Measurements from ENCODE around the gene CCDC88A.
"Not testable (repeated sequence)": the region's sequence is repeated elsewhere in the genome, so short reads cannot be mapped to it uniquely, and the experiment has no call there.

CCDC88A gene

GRCh38 chr2:55391615-55392242 lies 27.9 kb downstream of the CCDC88A start:
- H3K4me3 ChIP-seq (ENCODE audit: low read depth, low read length), result no peak overlapping the region

GRCh38 chr2:55391155-55391554 lies 28.5 kb downstream of the CCDC88A start:
- H3K4me3 ChIP-seq (ENCODE audit: low read depth, low read length), result no peak overlapping the region

- not testable (repeated sequence) for H3K4me3 ChIP-seq (ENCODE audit: low read depth, low read length)
Measured at GRCh38 chr2:55385516-55385915, 34.1 kb downstream of the CCDC88A start.

- no peak overlapping the region for H3K4me3 ChIP-seq (ENCODE audit: low read depth, low read length)
Measured at GRCh38 chr2:55384786-55385185, 34.9 kb downstream of the CCDC88A start.

GRCh38 chr2:55371376-55371775 lies 48.3 kb downstream of the CCDC88A start:
- no peak overlapping the region for H3K4me3 ChIP-seq (ENCODE audit: low read depth, low read length)

- no peak overlapping the region for H3K4me3 ChIP-seq (ENCODE audit: low read depth, low read length)
Measured at GRCh38 chr2:55370208-55370607, 49.4 kb downstream of the CCDC88A start.

GRCh38 chr2:55365303-55365702 lies 54.4 kb downstream of the CCDC88A start:
- H3K4me3 ChIP-seq (ENCODE audit: low read depth, low read length), result no peak overlapping the region

GRCh38 chr2:55364189-55365055 lies 55.2 kb downstream of the CCDC88A start:
- H3K4me3 ChIP-seq (ENCODE audit: low read depth, low read length), result no peak overlapping the region

GRCh38 chr2:55363636-55364035 lies 56.0 kb downstream of the CCDC88A start:
- H3K4me3 ChIP-seq (ENCODE audit: low read depth, low read length), result no peak overlapping the region

GRCh38 chr2:55361465-55362189 lies 58.0 kb downstream of the CCDC88A start:
- H3K4me3 ChIP-seq (ENCODE audit: low read depth, low read length), result no peak overlapping the region

GRCh38 chr2:55358451-55358850 lies 61.2 kb downstream of the CCDC88A start:
- H3K4me3 ChIP-seq (ENCODE audit: low read depth, low read length), result no peak overlapping the region

- H3K4me3 ChIP-seq (ENCODE audit: low read depth, low read length), result no peak overlapping the region
Measured at GRCh38 chr2:55357927-55358326, 61.7 kb downstream of the CCDC88A start.

- H3K4me3 ChIP-seq (ENCODE audit: low read depth, low read length), result no peak overlapping the region
Measured at GRCh38 chr2:55357164-55357563, 62.5 kb downstream of the CCDC88A start.

GRCh38 chr2:55356136-55356535 lies 63.5 kb downstream of the CCDC88A start:
- H3K4me3 ChIP-seq (ENCODE audit: low read depth, low read length), result not testable (repeated sequence)

GRCh38 chr2:55355451-55355850 lies 64.2 kb downstream of the CCDC88A start:
- no peak overlapping the region for H3K4me3 ChIP-seq (ENCODE audit: low read depth, low read length)

GRCh38 chr2:55351672-55352071 lies 68.0 kb downstream of the CCDC88A start:
- H3K4me3 ChIP-seq (ENCODE audit: low read depth, low read length), result no peak overlapping the region

GRCh38 chr2:55345064-55345463 lies 74.6 kb downstream of the CCDC88A start:
- no peak overlapping the region for H3K4me3 ChIP-seq (ENCODE audit: low read depth, low read length)

- no peak overlapping the region for H3K4me3 ChIP-seq (ENCODE audit: low read depth, low read length)
Measured at GRCh38 chr2:55338268-55338667, 81.4 kb downstream of the CCDC88A start.

GRCh38 chr2:55334728-55335127 lies 84.9 kb downstream of the CCDC88A start:
- no peak overlapping the region for H3K4me3 ChIP-seq (ENCODE audit: low read depth, low read length)

GRCh38 chr2:55330541-55331297 lies 88.9 kb downstream of the CCDC88A start:
- no peak overlapping the region for H3K4me3 ChIP-seq (ENCODE audit: low read depth, low read length)

All from iPS-11a (cell line).